Cardiac muscle cell (in vitro differentiated cells and primary cell): ENCODE results near the gene TMPRSS2. TPM values are rescaled to one million over a fixed set of nuclear protein-coding genes. Genes with fewer than 3 reads are reported as not detected.

ENCODE experiments used
- DNase-seq, 2 donors: peaks; one replicate each; pipeline versions ENCODE4 v3.0.0 to v3.0.0-alpha.2; 2010 to 2017; ENCODE audit warnings: low read depth in 1 of 2, low spot score in 1 of 2
- H3K27ac ChIP-seq: fragments of 200-600 bp; sonication (generic); 2 replicates; pipeline ENCODE4 v1.5.1; 2016
- H3K27me3 ChIP-seq: fragments of 200-600 bp; sonication (generic); 2 replicates; pipeline ENCODE4 v1.6.0; 2016; ENCODE audit warnings: control low read depth
- H3K36me3 ChIP-seq: fragments of 200-600 bp; sonication (generic); 2 replicates; pipeline ENCODE4 v1.5.1; 2016; ENCODE audit warnings: control low read depth
- H3K4me1 ChIP-seq: fragments of 200-600 bp; sonication (generic); 2 replicates; pipeline ENCODE4 v1.8.1; 2017; ENCODE audit warnings: low read depth, mild to moderate bottlenecking, mixed run types
- H3K4me3 ChIP-seq: fragments of 200-600 bp; sonication (generic); 2 replicates; pipeline ENCODE4 v1.5.1; 2016; ENCODE audit warnings: mild to moderate bottlenecking
- H3K9me3 ChIP-seq: fragments of 200-600 bp; sonication (generic); 2 replicates; pipeline ENCODE4 v1.5.1; 2017; ENCODE audit warnings: low read depth, mild to moderate bottlenecking, control low read depth
- polyA plus RNA-seq: library from polyadenylated mRNA; unstranded; fragments of >200 nt; fragmentation: Nextera tagmentation; extraction: Ambion mirVana; gene quantifications from 2 replicates; pipeline ENCODE4 v1.2.1, GENCODE V29; 2016
- total RNA-seq: library from RNA; depleted of rRNA; stranded (reverse); fragments of >200 nt; gene quantifications from 2 replicates; pipeline ENCODE4 v1.2.3, GENCODE V29; 2016
- TF ChIP-seq, protein P1 (sequence below): IDR thresholded peaks from 2 replicates; pipeline ENCODE4 v1.5.1; 2012; ENCODE audit warnings: low read depth, mild to moderate bottlenecking, low read length

Gene TMPRSS2
- total and polyA plus RNA-seq, 2 experiments from 2014 or later, result not detected

DNA sequence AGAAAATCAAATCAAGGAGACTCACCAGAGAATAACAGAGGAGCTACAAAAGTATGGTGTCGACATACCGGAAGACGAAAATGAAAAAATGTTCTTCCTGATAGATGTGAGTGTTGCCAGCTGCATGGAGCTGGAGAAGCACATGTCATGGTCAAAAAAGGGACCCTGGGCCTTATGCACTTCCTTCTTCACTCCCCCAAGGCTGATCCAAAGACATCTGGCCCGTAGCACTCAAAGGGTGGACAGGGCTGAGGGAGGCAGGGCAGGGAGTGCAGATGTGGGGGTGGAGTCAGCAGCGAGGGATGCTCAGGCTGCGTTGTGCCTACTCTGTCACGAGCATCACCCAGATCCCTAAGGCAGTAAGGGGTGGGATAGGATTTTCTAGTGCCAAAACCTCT is 62.5 kb downstream of the TMPRSS2 start:
- TF ChIP-seq, protein P1, sequence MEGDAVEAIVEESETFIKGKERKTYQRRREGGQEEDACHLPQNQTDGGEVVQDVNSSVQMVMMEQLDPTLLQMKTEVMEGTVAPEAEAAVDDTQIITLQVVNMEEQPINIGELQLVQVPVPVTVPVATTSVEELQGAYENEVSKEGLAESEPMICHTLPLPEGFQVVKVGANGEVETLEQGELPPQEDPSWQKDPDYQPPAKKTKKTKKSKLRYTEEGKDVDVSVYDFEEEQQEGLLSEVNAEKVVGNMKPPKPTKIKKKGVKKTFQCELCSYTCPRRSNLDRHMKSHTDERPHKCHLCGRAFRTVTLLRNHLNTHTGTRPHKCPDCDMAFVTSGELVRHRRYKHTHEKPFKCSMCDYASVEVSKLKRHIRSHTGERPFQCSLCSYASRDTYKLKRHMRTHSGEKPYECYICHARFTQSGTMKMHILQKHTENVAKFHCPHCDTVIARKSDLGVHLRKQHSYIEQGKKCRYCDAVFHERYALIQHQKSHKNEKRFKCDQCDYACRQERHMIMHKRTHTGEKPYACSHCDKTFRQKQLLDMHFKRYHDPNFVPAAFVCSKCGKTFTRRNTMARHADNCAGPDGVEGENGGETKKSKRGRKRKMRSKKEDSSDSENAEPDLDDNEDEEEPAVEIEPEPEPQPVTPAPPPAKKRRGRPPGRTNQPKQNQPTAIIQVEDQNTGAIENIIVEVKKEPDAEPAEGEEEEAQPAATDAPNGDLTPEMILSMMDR, result no peak
- no peaks in the 10 kb centered on the region for H3K4me1 ChIP-seq
- no peaks in the 10 kb centered on the region for H3K27me3 ChIP-seq
- no peaks in the 10 kb centered on the region for H3K36me3 ChIP-seq
- H3K27ac ChIP-seq, result no peak overlapping the region
- no peak overlapping the region for H3K4me3 ChIP-seq
- peak in 1 of 2 donors; percentile 66 for DNase-seq
- no peaks in the 10 kb centered on the region for H3K9me3 ChIP-seq

DNA sequence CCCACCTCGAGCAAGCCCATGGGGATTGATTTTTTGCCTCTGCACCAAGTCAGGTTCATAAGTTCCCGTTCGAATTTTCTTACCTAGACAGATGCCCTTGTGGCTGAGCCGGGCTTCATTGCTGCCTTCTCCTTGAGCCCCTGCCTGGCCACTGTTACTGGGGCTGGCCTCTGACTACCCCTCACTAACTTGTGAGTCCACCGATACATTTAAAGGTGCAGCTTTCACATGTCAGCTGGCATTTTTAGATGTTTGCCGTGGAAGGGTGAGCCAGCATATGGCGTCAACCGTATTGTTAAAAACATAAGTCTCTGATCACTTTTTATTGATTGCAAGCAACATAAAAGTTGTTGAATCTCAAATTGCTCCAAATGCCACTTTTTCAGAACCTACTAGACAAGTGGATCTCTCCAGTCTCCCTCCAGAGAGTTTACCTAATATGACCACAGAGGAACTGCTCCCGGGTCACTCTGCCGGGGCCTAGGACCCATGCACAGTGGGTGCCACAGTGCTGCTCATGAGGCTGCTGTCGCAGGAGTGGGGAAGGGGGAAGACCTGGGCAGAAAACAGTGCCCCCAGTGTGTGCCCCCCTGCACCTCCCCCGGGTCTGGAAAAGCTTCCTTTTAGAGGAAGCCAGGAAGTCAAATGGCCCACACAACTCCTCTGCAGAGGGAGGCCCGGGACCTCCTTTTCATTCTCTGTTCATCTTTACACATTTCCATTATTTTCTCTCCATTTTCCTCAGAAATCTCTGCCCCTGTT is 63.1 kb downstream of the TMPRSS2 start:
- TF ChIP-seq, protein P1, result no peak
- H3K4me1 ChIP-seq, result no peaks in the 10 kb centered on the region
- no peak for DNase-seq
- no peaks in the 10 kb centered on the region for H3K36me3 ChIP-seq
- H3K9me3 ChIP-seq, result no peaks in the 10 kb centered on the region
- no peak overlapping the region for H3K4me3 ChIP-seq
- no peaks in the 10 kb centered on the region for H3K27me3 ChIP-seq
- no peak overlapping the region for H3K27ac ChIP-seq

DNA sequence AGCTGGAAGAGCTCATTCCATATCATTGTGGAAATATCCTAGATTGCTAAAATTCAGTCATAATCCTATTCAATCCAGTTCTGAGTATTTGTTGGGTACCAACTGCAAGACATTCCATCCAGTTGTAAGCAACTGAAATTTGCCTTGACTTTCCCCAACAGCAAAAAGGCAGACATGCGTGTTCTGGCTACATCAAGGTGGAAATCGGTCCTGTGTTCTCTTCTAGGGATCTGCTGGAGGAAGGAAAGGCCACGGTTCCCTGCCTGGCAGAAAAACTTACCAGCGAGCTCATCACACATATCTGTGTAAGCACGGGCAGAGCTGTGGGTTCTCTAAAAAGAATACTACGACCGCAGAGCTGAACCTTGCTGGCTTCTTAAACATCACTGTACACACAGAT is 64.4 kb downstream of the TMPRSS2 start:
- H3K27ac ChIP-seq, result no peak overlapping the region
- TF ChIP-seq, protein P1, result no peak
- DNase-seq, result no peak
- H3K27me3 ChIP-seq, result no peaks in the 10 kb centered on the region
- H3K4me1 ChIP-seq, result no peaks in the 10 kb centered on the region
- H3K9me3 ChIP-seq, result no peaks in the 10 kb centered on the region
- H3K36me3 ChIP-seq, result no peaks in the 10 kb centered on the region
- no peak overlapping the region for H3K4me3 ChIP-seq

DNA sequence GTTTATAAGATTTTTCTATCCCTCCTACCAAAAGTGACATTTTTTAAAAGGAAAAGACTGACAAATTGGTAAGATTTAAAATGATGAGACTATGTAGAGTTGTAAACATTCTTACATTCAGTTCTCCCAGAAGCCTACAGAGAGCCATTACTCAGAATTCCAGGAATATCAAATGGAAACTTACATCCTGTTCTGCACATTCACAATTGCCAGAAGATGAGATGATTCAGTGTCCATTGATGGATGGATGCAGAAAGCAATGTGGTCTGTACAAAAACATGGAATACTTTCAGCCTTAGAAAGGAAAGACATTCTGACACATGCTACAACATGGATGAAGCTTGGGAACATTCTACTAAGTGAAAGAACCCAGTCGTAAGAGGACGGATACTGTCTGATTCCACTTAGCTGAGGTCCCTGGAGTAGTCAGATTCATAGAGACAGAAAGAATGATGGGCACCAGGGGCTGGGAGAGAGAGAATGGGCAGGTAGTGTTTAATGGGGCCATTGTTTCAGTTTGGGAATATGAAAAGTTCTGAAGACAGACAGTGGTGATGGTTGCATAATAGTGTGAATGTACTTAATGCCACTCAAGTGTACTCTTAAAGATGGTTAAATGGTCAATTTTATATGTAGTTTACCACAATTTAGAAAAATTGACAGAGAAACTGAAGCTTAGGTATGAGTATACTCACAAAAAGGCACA is 65.3 kb downstream of the TMPRSS2 start:
- Histone ChIP-seq H3K27ac (no peak overlapping the region), H3K36me3 (no peaks in the 10 kb centered on the region), H3K27me3 (no peaks in the 10 kb centered on the region), H3K4me3 (no peak overlapping the region), H3K9me3 (no peaks in the 10 kb centered on the region), H3K4me1 (no peaks in the 10 kb centered on the region)
- DNase-seq, result no peak
- TF ChIP-seq, protein P1, result no peak

DNA sequence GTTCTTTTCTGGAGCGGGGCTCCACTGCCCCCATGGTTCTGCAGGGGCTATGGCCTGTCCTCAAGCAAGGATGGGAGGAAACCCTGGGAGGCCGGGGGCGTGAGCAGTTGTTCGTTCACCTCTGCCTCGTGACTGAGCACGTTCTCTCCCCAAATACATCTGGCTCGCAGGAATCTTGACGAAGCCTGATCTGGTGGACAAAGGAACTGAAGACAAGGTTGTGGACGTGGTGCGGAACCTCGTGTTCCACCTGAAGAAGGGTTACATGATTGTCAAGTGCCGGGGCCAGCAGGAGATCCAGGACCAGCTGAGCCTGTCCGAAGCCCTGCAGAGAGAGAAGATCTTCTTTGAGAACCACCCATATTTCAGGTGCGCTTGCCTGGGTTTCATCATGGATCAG is 66.4 kb downstream of the TMPRSS2 start:
- Histone ChIP-seq H3K36me3 (no peaks in the 10 kb centered on the region), H3K27ac (no peak overlapping the region), H3K27me3 (no peaks in the 10 kb centered on the region), H3K4me1 (no peaks in the 10 kb centered on the region), H3K9me3 (no peaks in the 10 kb centered on the region), H3K4me3 (no peak overlapping the region)
- no peak for DNase-seq
- TF ChIP-seq, protein P1, result no peak
